Stimulated activated CD4-positive, alpha-beta T cell treated with anti-CD3 and anti-CD28 coated beads, Interleukin-2, amount 100 ng/mL, for 4 hours (primary cell): ENCODE measurements around the gene FER1L5.

Experiments used
- DNase-seq: peaks from one replicate; pipeline ENCODE4 v3.0.0-alpha.2; 2020; ENCODE audit warnings: low read depth

Gene FER1L5

GRCh38 chr2:96747061-96747617 lies 104.6 kb downstream of the FER1L5 start:
- no peak for DNase-seq

- DNase-seq: no peak
These were observed 109.2 kb downstream of the FER1L5 start for GRCh38 chr2:96751800-96752199.

GRCh38 chr2:96753661-96754282 lies 111.2 kb downstream of the FER1L5 start:
- DNase-seq: no peak

- DNase-seq: no peak
These were observed 111.8 kb downstream of the FER1L5 start for GRCh38 chr2:96754317-96754716.
